Aorta (tissue), 5 donors: ENCODE measurements around the gene SPRR2F. TPM values are rescaled to one million over a fixed set of nuclear protein-coding genes. Genes with fewer than 3 reads are reported as not detected.
"Not testable (repeated sequence)": the region's sequence is repeated elsewhere in the genome, so short reads cannot be mapped to it uniquely, and the experiment has no call there.

Experiments
- ATAC-seq: fragments of 200-7000 bp; cut with Tn5 transposase; one replicate; pipeline ENCODE4 v1.9.1; 2022; ENCODE audit warnings: moderate library complexity; ENCODE audit not compliant: low FRiP score
- DNase-seq, 2 donors: peaks; one replicate each; pipeline ENCODE4 v3.0.0-alpha.2; 2020
- H3K27ac ChIP-seq, 2 donors: one replicate each; pipeline ENCODE4 v1.5.1; 2013; ENCODE audit warnings: low read length in 2 of 2, mild to moderate bottlenecking in 2 of 2, moderate library complexity in 2 of 2, control low read depth in 1 of 2, inconsistent platforms in 1 of 2, low read depth in 1 of 2
- H3K27me3 ChIP-seq, 2 donors: one replicate each; pipeline ENCODE4 v1.6.1; 2013; ENCODE audit warnings: control low read depth in 1 of 2, low read length in 1 of 2, mild to moderate bottlenecking in 1 of 2, moderate library complexity in 1 of 2; ENCODE audit not compliant: insufficient read depth in 2 of 2, control insufficient read depth in 1 of 2
- H3K36me3 ChIP-seq, 2 donors: one replicate each; pipeline ENCODE4 v1.6.1; 2013; ENCODE audit warnings: control low read depth in 1 of 2, low read length in 1 of 2, mild to moderate bottlenecking in 1 of 2; ENCODE audit not compliant: insufficient read depth in 2 of 2, control insufficient read depth in 1 of 2
- H3K4me1 ChIP-seq, 2 donors: one replicate each; pipeline ENCODE4 v1.6.1; 2013; ENCODE audit warnings: low read length in 2 of 2, control low read depth in 1 of 2, mild to moderate bottlenecking in 1 of 2, moderate library complexity in 1 of 2; ENCODE audit not compliant: insufficient read depth in 2 of 2, control insufficient read depth in 1 of 2
- H3K4me3 ChIP-seq, 2 donors: one replicate each; pipeline ENCODE4 v1.5.1; 2013; ENCODE audit warnings: low read length in 2 of 2, control low read depth in 1 of 2, mild to moderate bottlenecking in 1 of 2
- H3K9me3 ChIP-seq: one replicate; pipeline ENCODE4 v1.6.1; 2013; ENCODE audit warnings: mild to moderate bottlenecking, low read length; ENCODE audit not compliant: control insufficient read depth
- WGBS, 2 donors: extraction: QIAGEN DNeasy Blood & Tissue Kit; methylation state at CpG; one replicate each; pipeline ENCODE4 v1.1.7; 2013; 5-methylcytosine and 5-hydroxymethylcytosine counted together
- intact Hi-C, 2 donors: fragments of 100-400 bp; cut with DNase I; formaldehyde crosslinking; loops; one replicate each; pipeline versions ENCODE4 v1.14.2 to v1.15.0; 2022
- long read RNA-seq, 2 donors: library from polyadenylated mRNA; unstranded; transcript quantifications; one replicate each; pipeline ENCODE4 v2.0.0, GENCODE V29; 2020 to 2021
- polyA plus RNA-seq, 2 donors: library from polyadenylated mRNA; stranded (reverse); fragments of 200-250 nt; gene quantifications; one replicate each; pipeline ENCODE4 v1.2.3, GENCODE V29; 2013
- total RNA-seq, 2 donors: library from RNA; stranded (reverse); fragmentation: NEBNext Ultra II Directional; extraction: Animal tissue kit (Norgen Biotek cat#: 25700); gene quantifications; one replicate each; pipeline ENCODE4 v1.2.1, GENCODE V29; 2021
- donor health status: healthy with polysubstance abuse.
- donor health status: Bipolar disorder and iron deficiency.
- donor health status: DM: no; HTN: no; CAD: no.
- donor health status: DM: no; HTN: no; CAD: no.
- donor health status: DM: yes; HTN: yes; CAD: no.

The SPRR2F gene, protein sequence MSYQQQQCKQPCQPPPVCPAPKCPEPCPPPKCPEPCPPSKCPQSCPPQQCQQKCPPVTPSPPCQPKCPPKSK
- total RNA-seq = not detected
- polyA plus RNA-seq = not detected
- long read RNA-seq, donor 1 = 0 reads
- long read RNA-seq, donor 2 = 0 reads

GRCh38 chr1:153113416-153113815 is at the start of gene SPRR2F:
SPRR2F (minus strand) TSS chr1:153113516; CDS start chr1:153112733, 783 bp downstream.
- Histone ChIP-seq H3K4me3 (no peak within 1 kb of the TSS), H3K4me1 (no peaks in the 10 kb centered on the region), H3K27me3 (no peaks in the 10 kb centered on the region), H3K9me3 (peaks cover 2% of the 10 kb centered on the region), H3K36me3 (no peaks in the 10 kb centered on the region), H3K27ac (no peak within 1 kb of the TSS)
- DNase-seq (no peak), ATAC-seq (no peak)
- WGBS, 2 donors = 78 to 85% methylated on average over 3 of the region's 3 CpGs
- intact Hi-C loops = no loop called here

DNA sequence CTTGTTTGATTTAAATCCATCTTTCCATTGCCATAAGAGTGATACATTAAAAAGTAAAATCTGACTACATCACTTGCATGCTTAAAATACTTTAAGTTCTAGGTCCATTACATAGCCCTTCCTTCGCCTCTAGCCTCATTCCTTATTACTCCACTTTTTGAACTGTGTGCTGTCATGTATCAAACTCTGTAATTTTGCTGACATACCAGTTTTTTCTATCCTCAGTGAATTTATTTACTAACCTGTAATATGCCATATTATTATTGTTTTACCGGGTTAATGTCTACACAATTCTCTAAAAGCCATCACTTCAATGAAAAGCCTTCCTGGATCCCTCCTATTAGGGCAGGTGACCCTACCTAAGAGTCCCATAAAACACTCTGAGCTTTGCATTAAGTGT is 42.2 kb upstream of the SPRR2F start:
- Histone ChIP-seq H3K27ac (no peak overlapping the region), H3K4me1 (no peaks in the 10 kb centered on the region), H3K9me3 (peaks cover 2% of the 10 kb centered on the region), H3K36me3 (no peaks in the 10 kb centered on the region), H3K4me3 (no peak overlapping the region), H3K27me3 (peaks cover 0 to 1% of the 10 kb centered on the region in 2 donors)
- intact Hi-C loops = no loop called here
- ATAC-seq = no peak
- WGBS, 2 donors = 67 to 70% methylated on average over 2 of the region's 2 CpGs
- no peak for DNase-seq

- intact Hi-C loops = no loop called here
- no peak overlapping the region for H3K4me3 ChIP-seq
- no peak for ATAC-seq
- peaks cover 0 to 1% of the 10 kb centered on the region in 2 donors for H3K27me3 ChIP-seq
- no peaks in the 10 kb centered on the region for H3K9me3 ChIP-seq
- H3K27ac ChIP-seq = no peak overlapping the region
- no peak for DNase-seq
- WGBS, 2 donors = 60 to 66% methylated on average over 3 of the region's 3 CpGs
- no peaks in the 10 kb centered on the region for H3K36me3 ChIP-seq
- H3K4me1 ChIP-seq = no peaks in the 10 kb centered on the region
Observed at GRCh38 chr1:153152481-153152880, 39.2 kb upstream of the SPRR2F start.

- H3K4me3 ChIP-seq = no peak within 1 kb of the TSS
- intact Hi-C loops = no loop called here
- WGBS, 2 donors = 48 to 59% methylated on average over 1 of the region's 1 CpG
- no peak for ATAC-seq
- H3K27ac ChIP-seq = no peak within 1 kb of the TSS
- H3K9me3 ChIP-seq = no peaks in the 10 kb centered on the region
- peaks cover 0 to 1% of the 10 kb centered on the region in 2 donors for H3K27me3 ChIP-seq
- DNase-seq = no peak
- no peaks in the 10 kb centered on the region for H3K4me1 ChIP-seq
- no peaks in the 10 kb centered on the region for H3K36me3 ChIP-seq
Observed at GRCh38 chr1:153150846-153151245, 37.5 kb upstream of the SPRR2F start, which contains the start of gene SPRR2G. SPRR2G (minus strand) TSS chr1:153150890; CDS start chr1:153150110, 780 bp downstream.

DNA sequence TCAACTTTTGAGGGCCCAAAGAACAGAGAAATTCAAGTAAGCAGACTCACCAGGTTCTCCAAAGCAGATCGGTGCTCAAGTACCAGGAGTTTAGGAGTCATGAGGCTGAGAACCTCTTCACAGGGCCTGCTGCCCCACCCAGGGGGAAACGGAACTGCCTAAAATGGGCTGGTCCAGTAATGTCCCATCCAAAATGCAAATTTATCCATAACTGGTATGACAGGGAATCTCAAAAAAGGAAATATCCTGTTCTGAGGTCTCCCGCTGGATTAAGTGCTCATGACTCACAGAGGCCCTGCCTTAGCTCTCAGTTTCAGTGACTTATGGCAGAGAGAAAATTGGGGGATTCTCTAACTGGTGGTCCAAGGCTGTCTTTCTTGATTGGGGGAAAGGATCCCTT is 28.1 kb upstream of the SPRR2F start:
- no peak overlapping the region for H3K27ac ChIP-seq
- no peak for DNase-seq
- no peaks in the 10 kb centered on the region for H3K4me1 ChIP-seq
- H3K27me3 ChIP-seq = no peaks in the 10 kb centered on the region
- no peaks in the 10 kb centered on the region for H3K36me3 ChIP-seq
- ATAC-seq = no peak
- intact Hi-C loops = no loop called here
- no peaks in the 10 kb centered on the region for H3K9me3 ChIP-seq
- no peak overlapping the region for H3K4me3 ChIP-seq
- WGBS, 2 donors = 80 to 83% methylated on average over 3 of the region's 3 CpGs

- no peak overlapping the region for H3K27ac ChIP-seq
- ATAC-seq = no peak
- H3K4me1 ChIP-seq = no peaks in the 10 kb centered on the region
- H3K4me3 ChIP-seq = no peak overlapping the region
- intact Hi-C loops = no loop called here
- no peaks in the 10 kb centered on the region for H3K27me3 ChIP-seq
- no peaks in the 10 kb centered on the region for H3K36me3 ChIP-seq
- no peaks in the 10 kb centered on the region for H3K9me3 ChIP-seq
- DNase-seq = no peak
- WGBS, 2 donors = 66% methylated on average over 3 of the region's 3 CpGs
Observed at GRCh38 chr1:153140484-153140883, 27.2 kb upstream of the SPRR2F start.

GRCh38 chr1:153133743-153134142 is 20.4 kb upstream of the SPRR2F start:
- H3K9me3 ChIP-seq = no peaks in the 10 kb centered on the region
- no peak overlapping the region for H3K4me3 ChIP-seq
- H3K27me3 ChIP-seq = no peaks in the 10 kb centered on the region
- no peaks in the 10 kb centered on the region for H3K4me1 ChIP-seq
- DNase-seq (no peak), ATAC-seq (no peak)
- H3K36me3 ChIP-seq = no peaks in the 10 kb centered on the region
- H3K27ac ChIP-seq = no peak overlapping the region
- intact Hi-C loops = no loop called here
- WGBS, 2 donors = 63 to 68% methylated on average over 2 of the region's 2 CpGs

DNA sequence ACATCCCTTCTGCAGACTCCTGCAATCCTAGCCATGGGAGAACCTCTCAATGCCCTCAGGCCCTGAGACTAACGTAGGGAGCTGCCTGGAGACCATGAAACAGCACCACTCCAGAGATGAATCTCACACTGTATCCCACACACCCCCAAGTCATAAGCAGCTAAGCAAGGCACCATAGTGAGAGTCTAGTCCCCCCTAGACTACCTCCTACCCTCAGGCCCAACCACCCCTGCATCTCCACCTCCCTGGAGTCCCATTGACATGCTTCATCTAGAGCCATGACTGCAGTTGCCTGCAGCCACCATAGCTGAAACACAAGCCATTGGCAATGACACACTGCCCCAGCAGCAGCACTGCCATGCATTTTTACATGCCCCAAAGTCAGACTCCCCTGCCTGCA is 20.0 kb upstream of the SPRR2F start:
- WGBS, 2 donors = 67 to 71% methylated on average over 1 of the region's 1 CpG
- DNase-seq (no peak), ATAC-seq (no peak)
- H3K9me3 ChIP-seq = no peaks in the 10 kb centered on the region
- H3K4me1 ChIP-seq = no peaks in the 10 kb centered on the region
- intact Hi-C loops = no loop called here
- no peak overlapping the region for H3K27ac ChIP-seq
- H3K27me3 ChIP-seq = no peaks in the 10 kb centered on the region
- no peaks in the 10 kb centered on the region for H3K36me3 ChIP-seq
- H3K4me3 ChIP-seq = no peak overlapping the region

DNA sequence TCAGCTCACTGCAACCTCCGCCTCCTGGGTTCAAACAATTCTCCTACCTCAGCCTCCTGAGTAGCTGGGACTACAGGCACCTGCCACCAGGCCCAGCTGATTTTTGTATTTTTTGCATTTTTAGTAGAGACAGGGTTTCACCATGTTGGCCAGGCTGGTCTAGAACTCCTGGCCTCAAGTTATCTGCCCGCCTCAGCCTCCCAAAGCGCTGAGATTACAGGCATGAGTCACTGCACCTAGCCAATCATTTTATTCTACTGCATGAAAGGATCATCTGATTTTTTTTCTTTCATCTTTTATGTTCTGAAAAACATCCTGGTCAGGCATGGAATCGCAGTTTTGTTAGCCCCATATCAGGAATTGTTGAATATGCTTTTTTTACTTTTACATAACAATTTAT is 15.4 kb upstream of the SPRR2F start:
- H3K27me3 ChIP-seq, intact Hi-C loops, H3K36me3 ChIP-seq, H3K4me1 ChIP-seq, H3K4me3 ChIP-seq, ATAC-seq, H3K9me3 ChIP-seq, H3K27ac ChIP-seq, DNase-seq: not testable (repeated sequence)
- 84 to 87% methylated on average over 4 of the region's 4 CpGs for WGBS, 2 donors
